Measurements from ENCODE around the gene TNC. TPM values are rescaled to one million over a fixed set of nuclear protein-coding genes. Genes with fewer than 3 reads are reported as not detected.

Gene TNC
- total RNA-seq, 4 donors from 2014 or later = 8.5 to 75.1 (median 45.4) TPM

DNA sequence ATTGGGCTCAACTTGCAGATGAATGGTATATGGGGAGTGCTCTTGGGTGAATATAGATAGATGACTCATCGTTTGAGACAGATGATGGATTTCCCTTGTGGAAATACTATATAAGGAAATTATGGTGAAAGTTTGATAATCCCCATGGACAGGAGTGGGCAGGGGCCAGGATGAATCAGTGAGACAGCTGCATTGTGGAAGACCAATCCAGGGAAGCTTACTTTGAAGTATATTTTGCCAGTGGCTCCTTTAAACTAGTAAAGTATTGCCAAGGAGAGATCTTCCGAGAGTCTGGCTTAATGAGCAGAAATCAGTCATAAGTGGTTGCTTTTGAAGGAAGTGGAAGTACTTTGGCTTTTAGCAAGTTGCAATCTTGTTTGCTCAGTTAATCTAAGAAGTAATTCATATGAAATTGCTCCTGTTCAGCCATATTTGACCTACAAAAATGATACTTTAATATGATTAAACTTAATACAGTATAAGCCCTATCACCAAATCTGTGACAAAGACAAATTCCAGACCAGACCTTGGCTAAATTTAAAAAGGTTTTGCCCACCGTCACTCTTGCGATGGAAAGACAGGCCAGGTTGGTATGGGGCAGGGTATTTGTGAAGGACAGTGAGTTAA lies 9.3 kb upstream of the TNC start:
- peak overlapping the region in 3 of 4 donors; percentile 5 to 49 (median 48) for H3K27ac ChIP-seq
- TF ChIP-seq POLR2A (IDR thresholded peaks at IDR 0.05) = no peak

DNA sequence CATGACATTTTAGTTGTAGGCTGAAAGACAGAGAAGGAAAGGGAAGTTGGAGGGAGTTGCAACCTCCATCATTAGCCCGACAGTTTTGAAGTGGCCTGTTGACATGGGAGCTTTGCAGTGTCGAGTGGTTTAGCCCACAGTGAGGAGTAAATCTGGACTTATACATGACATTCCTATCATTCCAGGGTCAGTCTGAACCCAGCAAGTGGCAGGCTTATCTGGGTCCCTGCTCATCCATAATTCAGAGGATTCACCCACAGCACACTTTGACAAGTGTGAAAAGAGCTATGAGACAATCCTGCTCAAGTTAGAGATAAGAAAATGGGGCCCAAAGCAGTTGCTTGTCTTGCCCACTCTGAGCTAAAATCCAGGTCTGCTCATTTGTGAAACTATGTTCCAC lies 8.4 kb upstream of the TNC start:
- DNase-seq = no peak
- H3K27me3 ChIP-seq = peaks cover 0 to 17% (median 0%) of the 10 kb centered on the region in 4 donors
- peaks cover 5 to 14% (median 10%) of the 10 kb centered on the region in 3 donors for H3K4me1 ChIP-seq
- 62 to 69% methylated on average over 2 of the region's 2 CpGs for WGBS, 2 donors
- peak overlapping the region in 1 of 4 donors; percentile 55 for H3K27ac ChIP-seq
- H3K9me3 ChIP-seq = peaks cover 0 to 4% (median 0%) of the 10 kb centered on the region in 3 donors
- H3K4me3 ChIP-seq = no peak overlapping the region
- H3K36me3 ChIP-seq = no peaks in the 10 kb centered on the region
- intact Hi-C loops (cut with DNase I) = no loop called here
- TF ChIP-seq, protein P1, sequence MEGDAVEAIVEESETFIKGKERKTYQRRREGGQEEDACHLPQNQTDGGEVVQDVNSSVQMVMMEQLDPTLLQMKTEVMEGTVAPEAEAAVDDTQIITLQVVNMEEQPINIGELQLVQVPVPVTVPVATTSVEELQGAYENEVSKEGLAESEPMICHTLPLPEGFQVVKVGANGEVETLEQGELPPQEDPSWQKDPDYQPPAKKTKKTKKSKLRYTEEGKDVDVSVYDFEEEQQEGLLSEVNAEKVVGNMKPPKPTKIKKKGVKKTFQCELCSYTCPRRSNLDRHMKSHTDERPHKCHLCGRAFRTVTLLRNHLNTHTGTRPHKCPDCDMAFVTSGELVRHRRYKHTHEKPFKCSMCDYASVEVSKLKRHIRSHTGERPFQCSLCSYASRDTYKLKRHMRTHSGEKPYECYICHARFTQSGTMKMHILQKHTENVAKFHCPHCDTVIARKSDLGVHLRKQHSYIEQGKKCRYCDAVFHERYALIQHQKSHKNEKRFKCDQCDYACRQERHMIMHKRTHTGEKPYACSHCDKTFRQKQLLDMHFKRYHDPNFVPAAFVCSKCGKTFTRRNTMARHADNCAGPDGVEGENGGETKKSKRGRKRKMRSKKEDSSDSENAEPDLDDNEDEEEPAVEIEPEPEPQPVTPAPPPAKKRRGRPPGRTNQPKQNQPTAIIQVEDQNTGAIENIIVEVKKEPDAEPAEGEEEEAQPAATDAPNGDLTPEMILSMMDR (IDR thresholded peaks at IDR 0.05) = no peak
- TF ChIP-seq POLR2A (IDR thresholded peaks at IDR 0.05) = no peak

More for the DNA sequence above, 9.3 kb upstream of the TNC start:
- peaks cover 0 to 9% (median 0%) of the 10 kb centered on the region in 4 donors for H3K27me3 ChIP-seq
- 28 to 32% methylated on average over 4 of the region's 4 CpGs for WGBS, 2 donors
- H3K9me3 ChIP-seq = peaks cover 0 to 4% (median 0%) of the 10 kb centered on the region in 3 donors
- no peak for DNase-seq
- H3K4me1 ChIP-seq = peaks cover 5 to 12% (median 10%) of the 10 kb centered on the region in 3 donors
- intact Hi-C loops (cut with DNase I) = no loop called here
- no peak overlapping the region for H3K4me3 ChIP-seq
- H3K36me3 ChIP-seq = no peaks in the 10 kb centered on the region

DNA sequence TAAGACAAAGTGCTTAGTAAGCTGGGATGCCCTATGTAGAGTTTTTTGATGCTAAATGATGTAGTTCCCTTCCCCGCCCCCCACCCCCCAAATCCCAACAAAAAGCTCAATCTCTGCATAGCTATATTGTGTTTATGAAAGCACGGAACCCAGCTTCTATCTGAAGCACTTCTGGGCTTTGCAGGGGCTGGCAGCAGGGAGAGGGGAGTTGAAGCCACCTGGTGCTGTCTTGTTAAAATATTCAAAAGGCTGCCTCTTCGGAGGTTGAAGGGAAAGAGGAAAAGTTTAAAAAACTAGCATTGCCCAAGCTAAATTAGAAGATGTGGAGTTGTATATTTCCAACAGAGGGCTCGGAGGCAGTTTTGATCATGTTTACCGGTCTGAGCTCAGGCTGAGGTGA lies 5.0 kb upstream of the TNC start:
- no peak for DNase-seq
- Histone ChIP-seq H3K36me3 (no peaks in the 10 kb centered on the region), H3K4me1 (peaks cover 13 to 41% (median 26%) of the 10 kb centered on the region in 3 donors), H3K27ac (no peak overlapping the region), H3K27me3 (peaks cover 0 to 51% (median 0%) of the 10 kb centered on the region in 4 donors), H3K9me3 (peaks cover 0 to 4% (median 0%) of the 10 kb centered on the region in 3 donors), H3K4me3 (no peak overlapping the region)
- TF ChIP-seq POLR2A (IDR thresholded peaks at IDR 0.05) = no peak
- TF ChIP-seq, protein P1 (IDR thresholded peaks at IDR 0.05) = no peak
- intact Hi-C loops (cut with DNase I) = no loop called here
- 80 to 88% methylated on average over 4 to 5 of the region's 5 CpGs for WGBS, 2 donors

DNA sequence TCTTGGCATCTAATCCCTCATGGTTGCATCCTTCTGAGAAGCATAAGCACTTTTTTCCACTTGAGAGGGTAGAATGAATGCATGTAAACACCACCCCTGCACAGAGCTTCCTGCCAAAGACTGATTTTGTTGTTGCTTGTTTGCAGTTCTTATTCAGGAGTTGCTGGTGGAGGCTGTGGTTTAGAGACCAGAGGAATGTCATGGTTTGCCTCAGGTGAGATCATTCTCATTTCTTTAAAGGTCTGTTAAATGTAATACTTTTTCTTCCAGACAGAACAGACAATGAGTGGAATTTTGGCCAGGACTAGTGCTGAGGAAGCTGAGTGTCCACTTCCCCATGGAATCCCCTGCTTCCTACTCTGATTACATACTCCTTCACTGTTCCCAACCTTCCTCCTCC lies 3.2 kb upstream of the TNC start:
- no peak for DNase-seq
- Histone ChIP-seq H3K36me3 (no peaks in the 10 kb centered on the region), H3K4me3 (no peak overlapping the region), H3K27me3 (peaks cover 0 to 69% (median 0%) of the 10 kb centered on the region in 4 donors), H3K9me3 (peaks cover 0 to 4% (median 0%) of the 10 kb centered on the region in 3 donors), H3K27ac (no peak overlapping the region), H3K4me1 (peaks cover 9 to 48% (median 22%) of the 10 kb centered on the region in 3 donors)
- TF ChIP-seq POLR2A (IDR thresholded peaks at IDR 0.05) = no peak
- intact Hi-C loops (cut with DNase I) = no loop called here

DNA sequence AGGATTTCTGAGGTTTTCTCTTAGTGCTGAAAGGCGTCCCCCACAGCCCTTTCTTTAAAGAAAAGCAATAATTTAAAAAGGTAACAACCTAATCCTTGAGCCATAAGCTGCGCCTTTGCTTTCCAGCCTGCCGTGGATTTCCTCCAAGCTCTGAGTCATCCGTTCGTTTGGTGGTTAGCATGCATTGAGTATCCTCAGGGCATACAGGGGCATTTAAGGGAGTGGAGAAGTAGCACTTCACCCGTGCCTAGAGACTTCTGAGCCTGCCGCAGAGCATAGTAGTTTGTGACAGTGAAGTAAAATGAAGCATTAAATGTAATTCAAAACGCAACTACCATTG lies 892 bp upstream of the TNC start:
- intact Hi-C loops (cut with DNase I) = no loop called here
- 3 to 6% methylated on average over 8 of the region's 8 CpGs for WGBS, 2 donors
- Histone ChIP-seq H3K4me3 (peak overlapping the region; percentile 22 to 59 (median 40)), H3K27ac (peak overlapping the region; percentile 73 to 85 (median 82)), H3K9me3 (no peaks in the 10 kb centered on the region), H3K36me3 (no peaks in the 10 kb centered on the region), H3K27me3 (peaks cover 0 to 89% (median 0%) of the 10 kb centered on the region in 4 donors), H3K4me1 (peaks cover 9 to 71% (median 30%) of the 10 kb centered on the region in 3 donors)
- TF ChIP-seq, protein P1 (IDR thresholded peaks at IDR 0.05) = no peak
- no peak for TF ChIP-seq POLR2A (IDR thresholded peaks at IDR 0.05)
- no peak for DNase-seq

DNA sequence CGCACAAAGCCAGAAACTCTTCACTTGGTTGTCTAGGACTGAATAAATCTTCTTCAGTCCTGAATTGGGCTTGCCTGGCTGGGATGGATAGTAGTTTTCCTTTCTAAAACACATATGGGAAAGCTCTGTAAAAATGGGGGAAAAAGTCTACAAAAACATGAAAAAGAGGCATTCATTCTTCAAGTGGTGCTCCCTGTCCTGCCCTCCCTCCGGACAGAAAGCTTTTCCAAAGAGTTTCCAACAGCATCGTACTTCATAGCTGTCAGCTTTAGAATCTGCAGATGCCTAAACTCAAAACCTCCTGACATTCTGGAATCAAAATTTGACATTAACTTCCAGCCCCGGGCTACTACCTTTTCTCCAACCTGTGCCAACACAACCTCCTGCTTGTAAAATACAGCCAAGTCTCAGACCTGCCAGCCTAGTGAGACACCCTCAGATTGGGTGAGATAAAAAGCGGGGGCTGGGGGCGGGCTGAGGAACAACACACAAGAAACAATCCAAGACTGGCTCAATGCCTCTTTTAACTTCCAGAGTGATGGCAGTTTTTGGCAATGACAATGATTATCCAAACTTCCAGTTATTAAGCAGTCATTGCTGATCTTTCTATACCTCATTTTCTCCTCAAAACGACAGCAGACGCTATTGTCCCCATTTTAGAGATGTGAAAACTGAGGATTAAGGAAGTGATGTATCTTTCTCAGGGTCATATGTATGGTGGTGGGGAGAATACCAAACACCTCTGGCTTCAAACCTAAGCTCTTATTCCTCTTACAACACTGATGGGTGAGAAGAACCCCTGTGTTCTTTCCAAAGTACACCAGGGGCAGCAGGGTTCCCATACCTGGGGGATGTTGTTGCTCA lies 1.3 kb downstream of the TNC start:
- 19 to 44% methylated on average over 8 of the region's 8 CpGs for WGBS, 2 donors
- DNase-seq = no peak
- peak overlapping the region; percentile 22 to 59 (median 40) for H3K4me3 ChIP-seq

More for the DNA sequence above, 1.3 kb downstream of the TNC start:
- H3K27me3 ChIP-seq = peaks cover 0 to 85% (median 0%) of the 10 kb centered on the region in 4 donors
- intact Hi-C loops (cut with DNase I) = no loop called here
- no peaks in the 10 kb centered on the region for H3K36me3 ChIP-seq
- H3K9me3 ChIP-seq = no peaks in the 10 kb centered on the region
- H3K27ac ChIP-seq = peak overlapping the region in 3 of 4 donors; percentile 79 to 83 (median 81)
- TF ChIP-seq, protein P1 (IDR thresholded peaks at IDR 0.05) = no peak
- no peak for TF ChIP-seq POLR2A (IDR thresholded peaks at IDR 0.05)
- H3K4me1 ChIP-seq = peaks cover 9 to 74% (median 30%) of the 10 kb centered on the region in 3 donors
